GM21526 (cell line): ENCODE measurements around the gene TPRN.
"Not testable (repeated sequence)": the region's sequence is repeated elsewhere in the genome, so short reads cannot be mapped to it uniquely, and the experiment has no call there.

Experiments
- ATAC-seq: cut with Tn5 transposase; IDR thresholded peaks from one replicate; pipeline ENCODE4 v1.9.1; 2021; ENCODE audit warnings: moderate library complexity; ENCODE audit not compliant: unreplicated experiment, low FRiP score

TPRN gene

GRCh38 chr9:137200311-137201204, at the start of gene TPRN:
TSS of gene TPRN (minus strand) at chr9:137200741. CDS start at chr9:137200711, 30 bp downstream.
- ATAC-seq, result peak; percentile 74

GRCh38 chr9:137247916-137248175, 47.3 kb upstream of the TPRN start:
- no peak for ATAC-seq

GRCh38 chr9:137247135-137247915, 46.8 kb upstream of the TPRN start:
- no peak for ATAC-seq

- ATAC-seq, result no peak
Observed at GRCh38 chr9:137245450-137246421, 45.2 kb upstream of the TPRN start.

GRCh38 chr9:137244486-137245449, 44.2 kb upstream of the TPRN start:
- ATAC-seq, result no peak

GRCh38 chr9:137243626-137244485, 43.3 kb upstream of the TPRN start:
- no peak for ATAC-seq

GRCh38 chr9:137243266-137243625, 42.7 kb upstream of the TPRN start:
- ATAC-seq, result not testable (repeated sequence)

GRCh38 chr9:137242269-137243203, 42.0 kb upstream of the TPRN start:
- no peak for ATAC-seq

GRCh38 chr9:137241490-137242268, 41.1 kb upstream of the TPRN start:
- peak; percentile 0 for ATAC-seq

- peak; percentile 63 for ATAC-seq
Observed at GRCh38 chr9:137240841-137241489, 40.4 kb upstream of the TPRN start, which contains the start of gene TUBB4B. TSS of gene TUBB4B (plus strand) at chr9:137241287. CDS start at chr9:137241361, 74 bp downstream.

GRCh38 chr9:137240318-137240840, 39.8 kb upstream of the TPRN start:
- peak; percentile 22 for ATAC-seq

GRCh38 chr9:137239541-137240200, 39.1 kb upstream of the TPRN start:
- not testable (repeated sequence) for ATAC-seq

GRCh38 chr9:137237759-137238726, 37.5 kb upstream of the TPRN start:
- no peak for ATAC-seq

- ATAC-seq, result no peak
Observed at GRCh38 chr9:137236936-137237421, 36.4 kb upstream of the TPRN start.
